PC-3 (cell line): Measurements from ENCODE around the gene MDM4. TPM values are rescaled to one million over a fixed set of nuclear protein-coding genes. Genes with fewer than 3 reads are reported as not detected.

Source experiments
- ATAC-seq: fragments of 200-7000 bp; cut with Tn5 transposase; 2 replicates; pipeline ENCODE4 v1.9.1; 2020; ENCODE audit warnings: mild to moderate bottlenecking, moderate library complexity
- Bru-seq: library from RNA; stranded (reverse); fragments of 400-500 nt; gene quantifications from one replicate; lab custom pipeline; 2021; lab: Mats Ljungman, UMichigan
- BruChase-seq, 2 experiments: library from RNA; stranded (reverse); fragments of 400-500 nt; gene quantifications; one replicate each; lab custom pipeline; 2021; lab: Mats Ljungman, UMichigan
- BruUV-seq: library from RNA; stranded (reverse); fragments of 400-500 nt; replicated peaks from 2 replicates; lab custom pipeline; 2021; lab: Mats Ljungman, UMichigan
- CTCF ChIA-PET: fragments of 300-600 bp; sonication (Branson Sonifier 250); formaldehyde crosslinking; loops from one replicate; lab custom pipeline; 2022; ENCODE audit warnings: antibody characterized with exemption; lab: Charles Lee
- POLR2A ChIA-PET: fragments of 300-600 bp; sonication (Branson Sonifier 250); formaldehyde crosslinking; loops from one replicate; lab custom pipeline; 2022; ENCODE audit warnings: antibody characterized with exemption; ENCODE audit not compliant: unreplicated experiment; lab: Charles Lee
- DNase-seq: peaks from one replicate; pipeline ENCODE4 v3.0.0-alpha.2; 2015
- H2AFZ ChIP-seq: fragments of 300-600 bp; sonication (generic); 2 replicates; pipeline ENCODE4 v1.6.0; 2016; ENCODE audit warnings: antibody characterized with exemption, low read length
- H3F3A ChIP-seq: fragments of 300-600 bp; sonication (generic); one replicate; pipeline ENCODE4 v1.6.0; 2017; ENCODE audit warnings: antibody characterized with exemption, low read length, control low read depth, mild to moderate bottlenecking; ENCODE audit not compliant: unreplicated experiment
- H3K27ac ChIP-seq: fragments of 300-600 bp; sonication (generic); 2 replicates; pipeline ENCODE4 v1.5.1; 2016; ENCODE audit warnings: mild to moderate bottlenecking, low read length
- H3K27me3 ChIP-seq: fragments of 300-600 bp; sonication (generic); 2 replicates; pipeline ENCODE4 v1.6.1; 2016; ENCODE audit warnings: low read length, mixed read lengths
- H3K36me3 ChIP-seq: fragments of 300-600 bp; sonication (generic); 2 replicates; pipeline ENCODE4 v1.6.1; 2016; ENCODE audit warnings: low read depth, mixed run types, low read length, mixed read lengths
- H3K4me1 ChIP-seq: fragments of 300-600 bp; sonication (generic); 2 replicates; pipeline ENCODE4 v1.5.1; 2016; ENCODE audit warnings: low read length; ENCODE audit not compliant: insufficient read depth
- H3K4me2 ChIP-seq: fragments of 300-600 bp; sonication (generic); 2 replicates; pipeline ENCODE4 v1.6.0; 2016; ENCODE audit warnings: low read length
- H3K4me3 ChIP-seq: fragments of 300-600 bp; sonication (generic); 2 replicates; pipeline ENCODE4 v1.5.1; 2016; ENCODE audit warnings: mild to moderate bottlenecking, low read length, mixed read lengths
- H3K79me2 ChIP-seq: fragments of 300-600 bp; sonication (generic); 2 replicates; pipeline ENCODE4 v1.6.1; 2017; ENCODE audit warnings: low read length, mixed read lengths
- H3K9ac ChIP-seq: fragments of 300-600 bp; sonication (generic); 2 replicates; pipeline ENCODE4 v1.6.0; 2016; ENCODE audit warnings: mild to moderate bottlenecking, low read length
- H3K9me2 ChIP-seq: fragments of 300-600 bp; sonication (generic); replicated peaks from 2 replicates; pipeline ENCODE4 v1.6.1; 2016; ENCODE audit warnings: mixed run types, low read length, mixed read lengths
- H3K9me3 ChIP-seq: fragments of 300-600 bp; sonication (generic); 2 replicates; pipeline ENCODE4 v1.6.1; 2016; ENCODE audit warnings: low read length, mixed read lengths
- H4K20me1 ChIP-seq: fragments of 300-600 bp; sonication (generic); 2 replicates; pipeline ENCODE4 v1.6.1; 2016; ENCODE audit warnings: low read length, mixed read lengths
- EZH2 ChIP-seq: fragments of 300-600 bp; sonication (generic); IDR thresholded peaks from one replicate; pipeline ENCODE4 v1.6.1; 2017; ENCODE audit warnings: antibody characterized with exemption, mild to moderate bottlenecking, low read length; ENCODE audit not compliant: unreplicated experiment
- EZH2phosphoT487 ChIP-seq: fragments of 300-600 bp; sonication (generic); IDR thresholded peaks from 2 replicates; pipeline ENCODE4 v1.6.1; 2018; ENCODE audit warnings: mild to moderate bottlenecking, antibody characterized with exemption, low read length, borderline replicate concordance
- intact Hi-C: fragments of 100-400 bp; cut with micrococcal nuclease; formaldehyde crosslinking; loops from 2 replicates; pipeline ENCODE4 v1.9.0; 2023
- long read RNA-seq: library from polyadenylated mRNA; unstranded; transcript quantifications from one replicate; pipeline ENCODE4 v2.0.0, GENCODE V29; 2021; ENCODE audit not compliant: unreplicated experiment
- total RNA-seq: library from RNA; depleted of rRNA; stranded (reverse); fragments of >200 nt; gene quantifications from 2 replicates; pipeline ENCODE4 v1.2.3, GENCODE V29; 2014; rRNA removed
- TF ChIP-seq, protein P1 (sequence below): fragments of 300-600 bp; sonication (generic); conservative IDR thresholded peaks from 2 replicates; pipeline ENCODE4 v1.5.1; 2017; ENCODE audit warnings: antibody characterized with exemption, low read depth, mild to moderate bottlenecking, low read length

Gene MDM4, protein sequence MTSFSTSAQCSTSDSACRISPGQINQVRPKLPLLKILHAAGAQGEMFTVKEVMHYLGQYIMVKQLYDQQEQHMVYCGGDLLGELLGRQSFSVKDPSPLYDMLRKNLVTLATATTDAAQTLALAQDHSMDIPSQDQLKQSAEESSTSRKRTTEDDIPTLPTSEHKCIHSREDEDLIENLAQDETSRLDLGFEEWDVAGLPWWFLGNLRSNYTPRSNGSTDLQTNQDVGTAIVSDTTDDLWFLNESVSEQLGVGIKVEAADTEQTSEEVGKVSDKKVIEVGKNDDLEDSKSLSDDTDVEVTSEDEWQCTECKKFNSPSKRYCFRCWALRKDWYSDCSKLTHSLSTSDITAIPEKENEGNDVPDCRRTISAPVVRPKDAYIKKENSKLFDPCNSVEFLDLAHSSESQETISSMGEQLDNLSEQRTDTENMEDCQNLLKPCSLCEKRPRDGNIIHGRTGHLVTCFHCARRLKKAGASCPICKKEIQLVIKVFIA
- total RNA-seq (36.3 and 55.7 TPM in 2 replicates), Bru-seq, nascent RNA (percentile 97 among the genes with signal in this experiment), BruChase-seq, experiment 1, labeled RNA remaining after a 6-hour chase (percentile 97 among the genes with signal in this experiment), BruChase-seq, experiment 2, labeled RNA remaining after a 2-hour chase (percentile 97 among the genes with signal in this experiment)
- long read RNA-seq, full-length matches to known transcripts = 25 of 69 reads
- long read RNA-seq, partial matches to known transcripts = 7 of 69 reads
- long read RNA-seq, other reads (novel, unspliced or antisense) = 37 of 69 reads

DNA sequence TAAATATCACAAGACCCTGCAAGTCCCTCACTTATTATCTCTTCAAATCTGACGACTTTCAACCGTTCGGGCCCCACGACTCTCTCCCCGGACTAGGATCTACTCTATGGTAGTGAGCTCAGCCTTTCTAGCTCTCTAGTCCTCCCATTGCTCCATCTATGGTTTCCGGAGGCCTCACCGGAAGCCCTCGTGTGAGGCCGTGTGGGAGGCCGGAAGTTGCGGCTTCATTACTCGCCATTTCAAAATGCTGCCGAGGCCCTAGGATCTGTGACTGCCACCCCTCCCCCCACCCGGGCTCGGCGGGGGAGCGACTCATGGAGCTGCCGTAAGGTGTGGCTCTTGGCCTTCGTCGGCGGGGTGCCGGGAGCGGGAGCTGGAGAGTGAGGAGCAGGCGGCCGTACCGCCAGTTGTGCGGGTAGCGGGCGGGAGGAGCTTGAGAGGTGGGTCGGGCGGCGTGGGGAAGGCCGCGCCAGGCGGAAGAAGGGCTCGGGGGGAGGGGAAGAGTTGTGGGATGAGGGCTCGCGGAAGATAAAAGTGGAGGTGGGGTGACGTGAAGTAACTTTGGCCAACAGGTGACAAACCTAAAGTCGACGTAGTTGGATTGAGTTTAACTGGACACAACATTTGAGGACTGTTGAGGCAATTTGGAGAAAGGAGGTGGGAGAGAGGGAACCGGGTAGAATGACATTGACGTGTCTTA, at the start of gene MDM4:
Gene MDM4 (plus strand): TSS at position 227 of the 700 bp plus-strand sequence. CDS start 9,113 bp downstream, outside the sequence.
- H3K27me3 ChIP-seq = no peaks in the 10 kb centered on the region
- peak; percentile 100 for DNase-seq
- POLR2A ChIA-PET = interaction anchor here (0.5 to 2.1 kb wide), 14 partner anchors 10 to 865 kb away, joined by 3 to 43 read pairs (median 4); no protein-coding TSS in a partner anchor
- peak within 1 kb of the TSS; percentile 88 for H3K9ac ChIP-seq
- peak within 1 kb of the TSS; percentile 91 for H2AFZ ChIP-seq
- peaks cover 14% of the 10 kb centered on the region for H3K4me1 ChIP-seq
- intact Hi-C loops = loop anchor here (1.0 kb wide), 1 partner anchor 9 kb away; no protein-coding TSS in a partner anchor
- ATAC-seq = peak; percentile 98
- H3K4me2 ChIP-seq = peak within 1 kb of the TSS; percentile 84
- TSS peak; percentile 64 for BruUV-seq
- H3K27ac ChIP-seq = peak within 1 kb of the TSS; percentile 86
- peaks cover 29% of the 10 kb centered on the region for H3K36me3 ChIP-seq
- H4K20me1 ChIP-seq = no peaks in the 10 kb centered on the region
- CTCF ChIA-PET = interaction anchor here (0.6 to 1.2 kb wide), 10 partner anchors 9 to 291 kb away, joined by 3 to 8 read pairs (median 4); no protein-coding TSS in a partner anchor
- peak within 1 kb of the TSS; percentile 69 for H3K4me3 ChIP-seq
- peaks cover 51% of the 10 kb centered on the region for H3K79me2 ChIP-seq
- H3K9me3 ChIP-seq = 0 out of 2 replicates have a peak, but pooled peaks cover 3% of the 10 kb centered on the region
- no peaks in the 10 kb centered on the region for H3F3A ChIP-seq
- TF ChIP-seq EZH2 (no peak), EZH2phosphoT487 (0 out of 2 replicates have a peak, but pooled peaks have one; percentile 48)
- no peaks in the 10 kb centered on the region for H3K9me2 ChIP-seq

DNA sequence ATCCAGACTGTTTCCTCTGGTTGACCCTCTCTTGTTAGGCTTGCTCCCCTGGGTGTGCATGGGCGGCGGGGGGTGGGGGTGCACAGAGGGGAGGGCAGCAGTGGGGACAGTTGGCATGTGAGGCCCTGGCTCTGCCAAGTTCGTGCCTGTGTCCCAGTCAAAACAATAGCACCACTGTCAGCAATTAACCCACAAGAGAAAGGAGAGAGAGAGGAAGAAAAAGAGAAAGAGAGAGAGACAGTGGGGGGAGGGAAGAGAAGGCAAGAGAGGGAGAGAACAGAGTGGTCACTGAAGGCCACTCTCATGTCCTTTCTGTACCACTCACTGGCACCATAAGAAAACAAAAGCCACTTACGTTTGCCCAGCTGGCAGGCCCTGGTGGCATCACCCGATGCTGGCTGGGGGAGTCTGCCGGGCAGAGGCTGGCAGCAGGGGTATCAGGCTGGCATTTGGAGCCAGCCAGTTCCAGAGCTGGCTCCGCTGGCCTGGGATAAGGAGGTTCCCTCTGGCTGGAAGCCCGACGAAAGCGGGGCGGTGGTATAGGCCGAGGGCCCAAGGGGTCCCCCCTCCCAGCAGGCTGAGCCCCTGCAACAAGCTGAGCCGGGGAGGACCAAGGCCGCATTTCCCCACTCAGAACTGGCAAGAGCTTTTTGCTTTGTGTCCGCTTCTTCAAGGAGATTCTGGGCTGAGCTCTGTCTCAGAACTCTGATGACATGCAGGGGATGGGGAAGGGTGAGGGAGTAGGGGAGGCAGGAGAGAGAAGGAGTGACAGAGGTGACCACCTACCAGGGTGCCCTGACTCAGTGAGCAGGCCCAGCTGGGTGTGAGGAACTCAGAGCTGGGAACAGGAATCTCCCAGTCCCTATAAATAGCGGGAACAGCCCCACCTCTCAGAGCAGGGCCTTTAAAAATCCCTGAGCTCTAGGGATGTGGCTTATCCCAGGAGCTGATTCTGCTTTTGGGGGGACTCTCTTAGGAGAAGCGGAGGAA, 49.5 kb upstream of the MDM4 start:
- ChIA-PET POLR2A (interaction anchor here (0.5 kb wide), 1 partner anchor 19 kb away, joined by 3 read pairs; no protein-coding TSS in a partner anchor), CTCF (interaction anchor here (1.2 kb wide), 1 partner anchor 21 kb away, joined by 4 read pairs; no protein-coding TSS in a partner anchor)
- no peak for DNase-seq
- H3K9me3 ChIP-seq = no peaks in the 10 kb centered on the region
- H3K4me1 ChIP-seq = no peaks in the 10 kb centered on the region
- H2AFZ ChIP-seq = no peak overlapping the region
- peaks cover 14% of the 10 kb centered on the region; the same call in 1 of the 2 replicates for H3K36me3 ChIP-seq
- H3K4me3 ChIP-seq = no peak overlapping the region
- no peak overlapping the region for H3K27ac ChIP-seq
- ATAC-seq = no peak
- TF ChIP-seq EZH2 = no peak
- TF ChIP-seq, protein P1, sequence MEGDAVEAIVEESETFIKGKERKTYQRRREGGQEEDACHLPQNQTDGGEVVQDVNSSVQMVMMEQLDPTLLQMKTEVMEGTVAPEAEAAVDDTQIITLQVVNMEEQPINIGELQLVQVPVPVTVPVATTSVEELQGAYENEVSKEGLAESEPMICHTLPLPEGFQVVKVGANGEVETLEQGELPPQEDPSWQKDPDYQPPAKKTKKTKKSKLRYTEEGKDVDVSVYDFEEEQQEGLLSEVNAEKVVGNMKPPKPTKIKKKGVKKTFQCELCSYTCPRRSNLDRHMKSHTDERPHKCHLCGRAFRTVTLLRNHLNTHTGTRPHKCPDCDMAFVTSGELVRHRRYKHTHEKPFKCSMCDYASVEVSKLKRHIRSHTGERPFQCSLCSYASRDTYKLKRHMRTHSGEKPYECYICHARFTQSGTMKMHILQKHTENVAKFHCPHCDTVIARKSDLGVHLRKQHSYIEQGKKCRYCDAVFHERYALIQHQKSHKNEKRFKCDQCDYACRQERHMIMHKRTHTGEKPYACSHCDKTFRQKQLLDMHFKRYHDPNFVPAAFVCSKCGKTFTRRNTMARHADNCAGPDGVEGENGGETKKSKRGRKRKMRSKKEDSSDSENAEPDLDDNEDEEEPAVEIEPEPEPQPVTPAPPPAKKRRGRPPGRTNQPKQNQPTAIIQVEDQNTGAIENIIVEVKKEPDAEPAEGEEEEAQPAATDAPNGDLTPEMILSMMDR = no peak
- no peak overlapping the region for H3K9ac ChIP-seq
- no peak overlapping the region for H3K4me2 ChIP-seq
- H3K27me3 ChIP-seq = no peaks in the 10 kb centered on the region
- H3K9me2 ChIP-seq = no peaks in the 10 kb centered on the region
- H3K79me2 ChIP-seq = no peaks in the 10 kb centered on the region
- no peaks in the 10 kb centered on the region for H4K20me1 ChIP-seq
- no TSS peak for BruUV-seq
- H3F3A ChIP-seq = no peaks in the 10 kb centered on the region
- intact Hi-C loops = no loop called here
